Stimulated activated CD4-positive, alpha-beta T cell treated with anti-CD3 and anti-CD28 coated beads, Interleukin-1b, Interleukin-23, amount 100 ng/mL, for 48 hours (primary cell): ENCODE measurements around the gene DDX49.

Experiments used
- DNase-seq: peaks from one replicate; pipeline ENCODE4 v3.0.0-alpha.2; 2020

Gene DDX49

GRCh38 chr19:18919086-18919899, at the start of gene DDX49, which contains the start of gene COPE:
DDX49 (plus strand) TSS chr19:18919715; CDS start chr19:18919742, 27 bp downstream.
COPE (minus strand) TSS chr19:18919387; CDS start chr19:18919348, 39 bp downstream.
- peak; percentile 99 for DNase-seq

- no peak for DNase-seq
These were observed 49.6 kb upstream of the DDX49 start for GRCh38 chr19:18869781-18870530.

- DNase-seq: no peak
These were observed 48.9 kb upstream of the DDX49 start for GRCh38 chr19:18870531-18871172.

GRCh38 chr19:18871543-18871942, 48.0 kb upstream of the DDX49 start:
- no peak for DNase-seq

- DNase-seq: no peak
These were observed 43.8 kb upstream of the DDX49 start for GRCh38 chr19:18875726-18876125.

- DNase-seq: no peak
These were observed 42.6 kb upstream of the DDX49 start for GRCh38 chr19:18876865-18877264.

GRCh38 chr19:18878058-18878797, 41.3 kb upstream of the DDX49 start:
- DNase-seq: no peak

- no peak for DNase-seq
These were observed 40.5 kb upstream of the DDX49 start for GRCh38 chr19:18878858-18879578.

- peak; percentile 46 for DNase-seq
These were observed 39.7 kb upstream of the DDX49 start for GRCh38 chr19:18879579-18880373.

GRCh38 chr19:18881491-18881890, 38.0 kb upstream of the DDX49 start:
- DNase-seq: no peak

GRCh38 chr19:18883526-18884304, 35.8 kb upstream of the DDX49 start:
- no peak for DNase-seq

GRCh38 chr19:18886972-18887371, 32.5 kb upstream of the DDX49 start:
- no peak for DNase-seq

GRCh38 chr19:18889949-18890745, 29.4 kb upstream of the DDX49 start:
- DNase-seq: no peak

- DNase-seq: no peak
These were observed 25.8 kb upstream of the DDX49 start for GRCh38 chr19:18893587-18894253.

- DNase-seq: no peak
These were observed 25.1 kb upstream of the DDX49 start for GRCh38 chr19:18894254-18895037.

GRCh38 chr19:18895038-18895823, 24.3 kb upstream of the DDX49 start:
- DNase-seq: no peak

GRCh38 chr19:18895824-18896341, 23.6 kb upstream of the DDX49 start, which contains the start of gene CERS1:
CERS1 (minus strand) TSS chr19:18896158; CDS start chr19:18896072, 86 bp downstream.
- no peak for DNase-seq
